Esophagus muscularis mucosa (tissue), 4 donors: ENCODE results near the gene TRERF1. TPM values are rescaled to one million over a fixed set of nuclear protein-coding genes. Genes with fewer than 3 reads are reported as not detected.
A peak's percentile ranks its signal among the peaks of the same experiment; 100 is the strongest.

Experiments
- DNase-seq: peaks from one replicate; pipeline ENCODE4 v3.0.0-alpha.2; 2017; ENCODE audit errors: extremely low spot score
- H3K27ac ChIP-seq, 4 donors: fragments of 200-600 bp; sonication (generic); replicated peaks in 1 of 4; 1 replicate in 3 of 4; 2 replicates in 1 of 4; pipeline ENCODE4 v1.5.1; 2016 to 2019; ENCODE audit warnings: mild to moderate bottlenecking in 1 of 4
- H3K27me3 ChIP-seq, 4 donors: fragments of 200-600 bp; sonication (generic); one replicate each; pipeline versions ENCODE4 v1.5.1 to v1.6.0; 2016 to 2019
- H3K36me3 ChIP-seq, 4 donors: fragments of 200-600 bp; sonication (generic); one replicate each; pipeline ENCODE4 v1.5.1; 2016 to 2019
- H3K4me1 ChIP-seq, 4 donors: fragments of 200-600 bp; sonication (generic); one replicate each; pipeline ENCODE4 v1.5.1; 2016 to 2019
- H3K4me3 ChIP-seq, 4 donors: fragments of 200-600 bp; sonication (generic); 1 replicate in 2 of 4; 2 replicates in 2 of 4; pipeline ENCODE4 v1.5.1; 2016 to 2019; ENCODE audit warnings: mild to moderate bottlenecking in 4 of 4, moderate library complexity in 1 of 4
- H3K9me3 ChIP-seq, 4 donors: fragments of 200-600 bp; sonication (generic); 1 replicate in 3 of 4; 2 replicates in 1 of 4; pipeline ENCODE4 v1.5.1; 2016 to 2019
- CTCF ChIP-seq, 3 experiments: fragments of 200-600 bp in 2 of 3; fragments of 450-650 bp in 1 of 3; sonication (generic) in 2 of 3; IDR thresholded peaks; one replicate each; pipeline ENCODE4 v1.5.1; 2017 to 2019; ENCODE audit warnings: antibody characterized with exemption in 3 of 3, mild to moderate bottlenecking in 2 of 3, moderate library complexity in 1 of 3
- EP300 ChIP-seq: sonication (generic); formaldehyde crosslinking; IDR thresholded peaks from one replicate; pipeline ENCODE4 v1.6.1; 2017; ENCODE audit warnings: antibody characterized with exemption
- POLR2A ChIP-seq: fragments of 450-650 bp; IDR thresholded peaks from one replicate; pipeline ENCODE4 v1.6.1; 2017; ENCODE audit warnings: antibody characterized with exemption, moderate library complexity, mild to moderate bottlenecking, low read depth
- POLR2AphosphoS5 ChIP-seq, 2 donors: sonication (generic); formaldehyde crosslinking; IDR thresholded peaks; one replicate each; pipeline ENCODE4 v1.6.1; 2017; ENCODE audit warnings: antibody characterized with exemption in 2 of 2
- WGBS: methylation state at CpG from one replicate; pipeline ENCODE4 v1.1.5; 2018; 5-methylcytosine and 5-hydroxymethylcytosine counted together
- intact Hi-C: fragments of 100-400 bp; cut with DNase I; formaldehyde crosslinking; loops from one replicate; pipeline ENCODE4 v1.15.1; 2023
- total RNA-seq, 4 donors: library from RNA; depleted of rRNA; stranded (reverse); fragments of >200 nt; gene quantifications; one replicate each; pipeline versions ENCODE4 v1.1.0 to v1.2.1, GENCODE V29; 2016

Gene TRERF1
- total RNA-seq, 4 donors from 2014 or later = 4.6 to 8.6 (median 6.4) TPM

GRCh38 chr6:42314571-42315258, 137.0 kb downstream of the TRERF1 start:
- intact Hi-C loops = no loop called here
- TF ChIP-seq POLR2A (no peak), CTCF (IDR thresholded peaks at IDR 0.05) (no peak), POLR2AphosphoS5 (IDR thresholded peaks at IDR 0.05) (no peak), EP300 (no peak)
- DNase-seq = no peak
- Histone ChIP-seq H3K27me3 (no peaks in the 10 kb centered on the region), H3K4me1 (peaks cover 10 to 24% (median 18%) of the 10 kb centered on the region in 4 donors), H3K9me3 (no peaks in the 10 kb centered on the region), H3K27ac (no peak overlapping the region), H3K4me3 (no peak overlapping the region), H3K36me3 (peaks cover 0 to 4% (median 0%) of the 10 kb centered on the region in 4 donors)
- 90% methylated on average over 10 of the region's 10 CpGs for WGBS

- TF ChIP-seq CTCF (IDR thresholded peaks at IDR 0.05) (no peak), POLR2A (no peak), EP300 (no peak), POLR2AphosphoS5 (IDR thresholded peaks at IDR 0.05) (no peak)
- Histone ChIP-seq H3K9me3 (no peaks in the 10 kb centered on the region), H3K4me3 (no peak overlapping the region), H3K36me3 (peaks cover 0 to 4% (median 0%) of the 10 kb centered on the region in 4 donors), H3K27ac (peak overlapping the region; percentile 3 to 44 (median 20)), H3K27me3 (no peaks in the 10 kb centered on the region), H3K4me1 (peaks cover 10 to 24% (median 18%) of the 10 kb centered on the region in 4 donors)
- WGBS = 65% methylated on average over 9 of the region's 9 CpGs
- intact Hi-C loops = no loop called here
- DNase-seq = no peak
These were observed 137.7 kb downstream of the TRERF1 start for GRCh38 chr6:42313941-42314570.

GRCh38 chr6:42313038-42313437, 138.7 kb downstream of the TRERF1 start:
- intact Hi-C loops = no loop called here
- WGBS = 54% methylated on average over 6 of the region's 6 CpGs
- Histone ChIP-seq H3K27ac (peak overlapping the region in 3 of 4 donors; percentile 14 to 44 (median 27)), H3K4me1 (peaks cover 10 to 24% (median 18%) of the 10 kb centered on the region in 4 donors), H3K9me3 (no peaks in the 10 kb centered on the region), H3K4me3 (no peak overlapping the region), H3K36me3 (peaks cover 0 to 4% (median 0%) of the 10 kb centered on the region in 4 donors), H3K27me3 (no peaks in the 10 kb centered on the region)
- TF ChIP-seq POLR2A (no peak), POLR2AphosphoS5 (IDR thresholded peaks at IDR 0.05) (no peak), CTCF (IDR thresholded peaks at IDR 0.05) (no peak)
- DNase-seq = no peak

- Histone ChIP-seq H3K36me3 (no peaks in the 10 kb centered on the region), H3K4me1 (peaks cover 0 to 11% (median 9%) of the 10 kb centered on the region in 4 donors), H3K4me3 (no peak overlapping the region), H3K27me3 (no peaks in the 10 kb centered on the region), H3K27ac (no peak overlapping the region), H3K9me3 (no peaks in the 10 kb centered on the region)
- TF ChIP-seq POLR2A = no peak
- TF ChIP-seq CTCF (IDR thresholded peaks at IDR 0.05) = no peak
- no peak for TF ChIP-seq EP300
- TF ChIP-seq POLR2AphosphoS5 (IDR thresholded peaks at IDR 0.05) = no peak
- DNase-seq = no peak
- intact Hi-C loops = no loop called here
- 84% methylated on average over 2 of the region's 2 CpGs for WGBS
These were observed 144.6 kb downstream of the TRERF1 start for GRCh38 chr6:42307141-42307470.
